Transverse colon (tissue), 4 donors: Measurements from ENCODE around the gene KRT37.

Experiments
- CTCF ChIP-seq, 5 experiments: fragments of 200-600 bp in 3 of 5; fragments of 450-650 bp in 2 of 5; sonication (generic) in 3 of 5; IDR thresholded peaks; 1 replicate in 2 of 5; 2 replicates in 3 of 5; pipeline ENCODE4 v1.5.1; 2016 to 2017; ENCODE audit warnings: antibody characterized with exemption in 5 of 5, inconsistent platforms in 3 of 5, mild to moderate bottlenecking in 2 of 5, moderate library complexity in 1 of 5
- EP300 ChIP-seq: sonication (generic); formaldehyde crosslinking; IDR thresholded peaks from one replicate; pipeline ENCODE4 v1.6.1; 2017; ENCODE audit warnings: antibody characterized with exemption, low read depth
- POLR2A ChIP-seq: fragments of 450-650 bp; IDR thresholded peaks from one replicate; pipeline ENCODE4 v1.6.1; 2016; ENCODE audit warnings: antibody characterized with exemption, mild to moderate bottlenecking, moderate library complexity
- POLR2AphosphoS5 ChIP-seq, 3 donors: sonication (generic); formaldehyde crosslinking; IDR thresholded peaks; one replicate each; pipeline ENCODE4 v1.6.1; 2016; ENCODE audit warnings: antibody characterized with exemption in 3 of 3

GRCh38 chr17:41392278-41392677 is 32.1 kb downstream of the KRT37 start:
- no peak for TF ChIP-seq CTCF (IDR thresholded peaks at IDR 0.05)
- no peak for TF ChIP-seq EP300
- TF ChIP-seq POLR2A, result no peak
- no peak for TF ChIP-seq POLR2AphosphoS5 (IDR thresholded peaks at IDR 0.05)
